ENCODE data around the gene ITFG1.
"Not testable (repeated sequence)": the region's sequence is repeated elsewhere in the genome, so short reads cannot be mapped to it uniquely, and the experiment has no call there.

The ITFG1 gene

GRCh38 chr16:47469227-47469626 lies 8.4 kb upstream of the ITFG1 start:
- TF ChIP-seq INSM2 (tag by site-specific recombination; IDR thresholded peaks at IDR 0.05) (no peak), ZNF121 (tag by site-specific recombination; IDR thresholded peaks at IDR 0.05) (no peak), ZNF785 (tag by site-specific recombination; IDR thresholded peaks at IDR 0.05) (no peak), ZNF174 (tag by site-specific recombination; IDR thresholded peaks at IDR 0.05) (no peak), ZNF24 (tag by site-specific recombination; IDR thresholded peaks at IDR 0.05) (no peak), ZBTB8A (tag by site-specific recombination; IDR thresholded peaks at IDR 0.05) (no peak), HOXD13 (CRISPR knock-in tag; IDR thresholded peaks at IDR 0.05; ENCODE audit: borderline replicate concordance) (no peak), ZNF639 (tag by site-specific recombination; IDR thresholded peaks at IDR 0.05) (no peak), SETDB1 (IDR thresholded peaks at IDR 0.05; ENCODE audit: insufficient read length, low read length) (no peak), SCRT1 (tag by site-specific recombination; IDR thresholded peaks at IDR 0.05; ENCODE audit: borderline replicate concordance) (no peak), ELK4 (IDR thresholded peaks at IDR 0.05; ENCODE audit: borderline replicate concordance, low read depth, low read length) (no peak), ZNF23 (tag by site-specific recombination; IDR thresholded peaks at IDR 0.05; ENCODE audit: borderline replicate concordance) (no peak), PRDM1 (tag by site-specific recombination; IDR thresholded peaks at IDR 0.05) (no peak), ZNF654 (tag by site-specific recombination; IDR thresholded peaks at IDR 0.05; ENCODE audit: low read depth) (no peak), PRDM2 (tag by site-specific recombination; IDR thresholded peaks at IDR 0.05; ENCODE audit: borderline replicate concordance) (no peak), ZSCAN4 (tag by site-specific recombination; IDR thresholded peaks at IDR 0.05) (no peak), SCRT2 (tag by site-specific recombination; IDR thresholded peaks at IDR 0.05) (no peak)
- Histone ChIP-seq H3K4me1 (ENCODE audit: control insufficient read depth, insufficient read depth, low read length) (no peaks in the 10 kb centered on the region), H3K27ac (ENCODE audit: extremely low read depth, low read depth, low read length) (no peak overlapping the region), H3K4me3 (ENCODE audit: low read depth, low read length) (no peak overlapping the region), H3K9me3 (ENCODE audit: control insufficient read depth, insufficient read depth, low read depth, low read length) (no peaks in the 10 kb centered on the region), H3K36me3 (ENCODE audit: control insufficient read depth in 2 of 2, insufficient read depth in 1 of 2, low read length in 2 of 2) (peaks cover 0 to 8% of the 10 kb centered on the region in 2 experiments; a peak in 1 of 3 replicates)
- POLR2A ChIA-PET: interaction anchor here (0.7 kb wide), 1 partner anchor 8 kb away, joined by 3 read pairs; the partner anchor contains the start of genes ITFG1 and PHKB
- CTCF ChIA-PET: no interaction called here

GRCh38 chr16:47468070-47468689 lies 7.3 kb upstream of the ITFG1 start:
- not testable (repeated sequence) for H3K4me1 ChIP-seq (ENCODE audit: control insufficient read depth, insufficient read depth, low read length); H3K4me3 ChIP-seq (ENCODE audit: low read depth, low read length); H3K27ac ChIP-seq (ENCODE audit: extremely low read depth, low read depth, low read length); H3K9me3 ChIP-seq (ENCODE audit: control insufficient read depth, insufficient read depth, low read depth, low read length); H3K36me3 ChIP-seq (ENCODE audit: control insufficient read depth in 2 of 2, insufficient read depth in 1 of 2, low read length in 2 of 2)
- ChIA-PET POLR2A (interaction anchor here (0.6 kb wide), 1 partner anchor 589 kb away, joined by 4 read pairs; no protein-coding TSS in a partner anchor), CTCF (interaction anchor here (0.7 to 1.3 kb wide), 2 partner anchors 18 to 19 kb away, joined by 3 read pairs; no protein-coding TSS in a partner anchor)

All from HEK293 (cell line).